ENCODE measurements around the gene SDF4. TPM values are rescaled to one million over a fixed set of nuclear protein-coding genes. Genes with fewer than 3 reads are reported as not detected.

SDF4 gene
- total and polyA plus RNA-seq, 2 of the 8 experiments (the other 6 are each of a cell fraction or from before 2014, with no cell fraction given): 45.5 to 75.6 TPM

GRCh38 chr1:1213345-1214265 is 18.2 kb downstream of the SDF4 start, which contains the start of gene TNFRSF4:
Gene TNFRSF4, minus strand, starts transcription at chr1:1214153. Its CDS starts 26 bp downstream, at chr1:1214127.
- H4K91ac ChIP-seq (replicated peaks; ENCODE audit: insufficient read length, low read length): no peak within 1 kb of the TSS
- peak within 1 kb of the TSS; percentile 68 for H4K8ac ChIP-seq (ENCODE audit: extremely low read depth, insufficient read depth, low read length)
- peaks cover 0 to 16% (median 4%) of the 10 kb centered on the region in 4 experiments; a peak in 5 of 8 replicates for H3K36me3 ChIP-seq (ENCODE audit: control insufficient read depth in 2 of 4, insufficient read depth in 4 of 4, low read length in 3 of 4)
- H2BK20ac ChIP-seq (ENCODE audit: low read length): no peak within 1 kb of the TSS
- H3K27ac ChIP-seq (ENCODE audit: low read depth, low read length): no peak within 1 kb of the TSS
- H2BK12ac ChIP-seq (ENCODE audit: low read depth, low read length): no peak within 1 kb of the TSS
- H4K5ac ChIP-seq (ENCODE audit: insufficient read length, low read depth, low read length): no peak within 1 kb of the TSS
- DNase-seq (ENCODE audit: low read depth in 1 of 2, low spot score in 2 of 2) (no peak), FAIRE-seq (no peak)
- no peak within 1 kb of the TSS for H3K23ac ChIP-seq (ENCODE audit: insufficient read length)
- peaks cover 3 to 7% of the 10 kb centered on the region in 2 experiments for H4K20me1 ChIP-seq (replicated peaks in 1 of 2; ENCODE audit: control insufficient read depth in 1 of 2, insufficient read depth in 2 of 2, low read length in 2 of 2)
- no peak within 1 kb of the TSS for H2AK5ac ChIP-seq (ENCODE audit: low read depth, low read length)
- no peaks in the 10 kb centered on the region for H3K9me3 ChIP-seq (ENCODE audit: insufficient read depth in 2 of 2, low read depth in 1 of 2, low read length in 1 of 2)
- no peaks in the 10 kb centered on the region for H3K23me2 ChIP-seq (ENCODE audit: low read depth, low read length)
- no peaks in the 10 kb centered on the region for H3K79me2 ChIP-seq (ENCODE audit: control insufficient read depth in 1 of 2, insufficient read depth in 2 of 2, low read length in 2 of 2)
- H3K79me1 ChIP-seq (ENCODE audit: low read depth, low read length): no peaks in the 10 kb centered on the region
- no peak within 1 kb of the TSS for H2AFZ ChIP-seq (ENCODE audit: low read length)
- no peak within 1 kb of the TSS for H3K14ac ChIP-seq (ENCODE audit: insufficient read length)
- ChIA-PET CTCF (ENCODE audit: partially characterized antibody) (interaction anchor here (0.6 to 2.2 kb wide), 5 partner anchors 16 to 150 kb away, joined by 3 to 9 read pairs (median 3); partner anchors contain the start of gene TTLL10), POLR2A (ENCODE audit: partially characterized antibody) (interaction anchor here (4.3 kb wide), 1 partner anchor 13 kb away, joined by 15 read pairs; no protein-coding TSS in a partner anchor)
- H3K4me1 ChIP-seq (replicated peaks in 1 of 4; ENCODE audit: control insufficient read depth in 3 of 4, insufficient read depth in 4 of 4, low read length in 3 of 4): no peaks in the 10 kb centered on the region; a peak in 1 of 7 replicates
- no peak within 1 kb of the TSS for H3K56ac ChIP-seq (replicated peaks; ENCODE audit: insufficient read length, low read depth, low read length)
- H3K4me2 ChIP-seq (ENCODE audit: insufficient read depth in 1 of 2, low read depth in 2 of 2, low read length in 2 of 2): no peak within 1 kb of the TSS
- H3K9ac ChIP-seq (replicated peaks in 1 of 4; ENCODE audit: extremely low read depth in 1 of 4, low read depth in 3 of 4, low read length in 3 of 4): no peak within 1 kb of the TSS
- H3K4ac ChIP-seq (replicated peaks; ENCODE audit: insufficient read length, low read depth, low read length): no peak within 1 kb of the TSS
- 91% methylated on average over 33 of the region's 56 CpGs; no CpG with 5 or more reads in 1 of the 2 experiments for WGBS, 2 experiments (ENCODE audit: extremely low coverage in 1 of 2, insufficient coverage in 1 of 2, insufficient read length in 1 of 2, insufficient replicate concordance in 2 of 2, low coverage in 1 of 2, low lambda C conversion rate in 2 of 2, missing lambda C conversion rate in 1 of 2)
- H2BK120ac ChIP-seq (replicated peaks; ENCODE audit: low read depth, low read length): no peak within 1 kb of the TSS
- H3K27me3 ChIP-seq (replicated peaks in 1 of 4; ENCODE audit: control insufficient read depth in 3 of 4, extremely low read depth in 1 of 4, insufficient read depth in 3 of 4, low read length in 3 of 4): no peaks in the 10 kb centered on the region
- H3K18ac ChIP-seq (ENCODE audit: extremely low read depth, low read length): no peak within 1 kb of the TSS
- H2BK5ac ChIP-seq (ENCODE audit: low read depth, low read length): no peak within 1 kb of the TSS
- H3K4me3 ChIP-seq (ENCODE audit: extremely low read depth in 1 of 4, insufficient read depth in 2 of 4, low read depth in 3 of 4, low read length in 4 of 4): no peak within 1 kb of the TSS
- H2BK15ac ChIP-seq (ENCODE audit: low read length): no peak within 1 kb of the TSS
- TF ChIP-seq CREB1 (IDR thresholded peaks at IDR 0.05): no peak
- no peak for TF ChIP-seq CHD2 (IDR thresholded peaks at IDR 0.05; ENCODE audit: low read length)
- no peak for TF ChIP-seq RXRA (IDR thresholded peaks at IDR 0.05; ENCODE audit: insufficient read depth, low read depth, low read length)
- TF ChIP-seq HDAC6 (IDR thresholded peaks at IDR 0.05; ENCODE audit: low read depth, low read length): no peak
- TF ChIP-seq YY1 (IDR thresholded peaks at IDR 0.05; ENCODE audit: low read depth, low read length): no peak
- TF ChIP-seq HDAC2 (IDR thresholded peaks at IDR 0.05; ENCODE audit: borderline replicate concordance in 1 of 2, low read depth in 2 of 2, low read length in 2 of 2): no peak
- TF ChIP-seq SIN3A (conservative IDR thresholded peaks at IDR 0.05 in 1 of 2, IDR thresholded peaks at IDR 0.05 in 1 of 2; ENCODE audit: low read depth in 1 of 2, low read length in 2 of 2): no peak
- no peak for TF ChIP-seq PHF8 (conservative IDR thresholded peaks at IDR 0.05; ENCODE audit: low read depth, low read length)

Measured in H1 (cell line).